ENCODE data around the gene SAP30BP.

The SAP30BP gene

DNA sequence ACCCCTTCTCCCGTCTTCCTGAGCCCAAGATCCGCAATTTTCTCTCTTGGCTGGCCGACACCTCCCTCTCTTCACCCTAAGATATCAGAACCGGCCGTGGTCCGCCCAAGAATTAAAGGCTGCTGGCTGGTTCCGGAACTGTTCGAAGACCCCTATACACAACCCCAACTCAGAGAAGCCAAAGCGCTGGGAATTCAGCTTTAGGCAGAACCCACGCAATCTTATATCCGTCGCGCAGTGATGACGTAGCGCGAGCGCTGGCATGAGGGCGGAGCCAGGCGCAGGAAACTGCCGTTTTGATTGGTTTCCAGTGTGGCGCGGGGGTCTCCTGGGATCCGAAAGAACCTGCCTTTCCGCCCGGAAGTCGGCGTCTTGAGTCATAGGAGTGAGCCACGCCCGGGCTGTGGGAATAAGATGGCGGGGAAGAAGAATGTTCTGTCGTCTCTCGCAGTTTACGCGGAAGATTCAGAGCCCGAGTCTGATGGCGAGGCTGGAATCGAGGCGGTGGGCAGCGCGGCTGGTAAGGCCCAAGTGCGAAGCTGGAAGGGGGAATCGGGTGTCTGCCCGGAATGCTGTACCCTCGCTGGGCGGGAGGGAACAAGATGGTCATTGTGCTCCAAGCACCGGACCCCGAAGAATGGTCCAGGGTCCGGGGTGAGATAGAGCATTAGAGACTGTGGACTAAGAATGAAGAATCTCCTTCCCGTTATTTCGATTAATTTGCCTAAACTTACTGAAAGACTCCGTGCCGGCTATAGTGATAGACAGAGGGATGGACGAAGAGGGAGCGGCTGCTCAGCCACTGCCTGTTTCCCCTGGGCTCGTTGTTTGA, at the start of gene SAP30BP, which contains the start of gene RECQL5:
TSS of gene SAP30BP (plus strand) at position 380 of the 832 bp plus-strand sequence. CDS start at position 415, 35 bp downstream.
TSS of gene RECQL5 (minus strand) at position 196 of the 832 bp plus-strand sequence. CDS start 597 bp downstream, outside the sequence.
- ATAC-seq = peak; percentile 99 to 100

GRCh38 chr17:75617675-75618074, 49.5 kb upstream of the SAP30BP start:
- no peak for ATAC-seq

- peak in 1 of 2 donors; percentile 14 for ATAC-seq
Observed at GRCh38 chr17:75619506-75620431, 47.4 kb upstream of the SAP30BP start.

- ATAC-seq = no peak
Observed at GRCh38 chr17:75621489-75621888, 45.6 kb upstream of the SAP30BP start.

DNA sequence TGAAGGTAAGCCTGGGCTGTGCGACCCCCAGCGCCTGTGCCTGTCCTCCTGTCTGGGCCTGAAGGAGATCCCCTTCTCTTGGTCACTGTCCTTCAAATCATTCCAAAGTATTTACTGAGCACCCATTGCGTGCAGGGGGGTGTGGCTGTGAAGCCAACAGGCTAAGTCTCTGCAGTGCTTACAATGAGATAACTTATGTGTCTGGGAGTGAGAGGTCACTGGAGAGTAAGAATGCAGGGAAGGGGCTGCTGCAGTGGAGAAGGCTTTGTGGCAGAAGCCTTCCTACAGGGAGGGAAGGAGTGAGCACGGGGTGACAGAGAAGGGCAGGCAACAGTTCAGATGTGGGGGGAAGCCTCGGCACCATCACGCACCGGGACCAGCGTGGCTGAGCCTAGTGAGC, 45.1 kb upstream of the SAP30BP start:
- no peak for ATAC-seq

GRCh38 chr17:75622771-75623273, 44.3 kb upstream of the SAP30BP start:
- no peak for ATAC-seq

GRCh38 chr17:75623386-75623785, 43.8 kb upstream of the SAP30BP start:
- ATAC-seq = no peak

DNA sequence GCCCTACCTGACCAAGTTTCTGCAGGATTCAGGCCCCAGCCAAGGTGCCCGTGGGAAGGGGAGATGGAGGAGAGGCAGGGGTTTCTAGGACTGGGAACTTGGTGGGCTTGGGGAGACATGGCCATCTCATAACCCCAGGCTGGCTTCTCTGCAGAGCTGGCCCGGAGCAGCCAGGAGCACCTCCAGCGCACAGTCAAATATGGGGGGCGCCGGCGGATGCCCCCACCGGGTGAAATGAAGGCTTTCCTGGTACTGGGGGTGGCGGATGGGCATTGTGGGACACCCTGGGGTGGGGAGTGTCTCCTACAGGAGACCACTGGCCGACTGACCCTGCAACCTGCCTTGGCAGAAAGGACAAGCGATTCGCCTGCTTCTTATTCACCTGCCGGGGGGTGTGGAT, 43.1 kb upstream of the SAP30BP start:
- no peak for ATAC-seq

DNA sequence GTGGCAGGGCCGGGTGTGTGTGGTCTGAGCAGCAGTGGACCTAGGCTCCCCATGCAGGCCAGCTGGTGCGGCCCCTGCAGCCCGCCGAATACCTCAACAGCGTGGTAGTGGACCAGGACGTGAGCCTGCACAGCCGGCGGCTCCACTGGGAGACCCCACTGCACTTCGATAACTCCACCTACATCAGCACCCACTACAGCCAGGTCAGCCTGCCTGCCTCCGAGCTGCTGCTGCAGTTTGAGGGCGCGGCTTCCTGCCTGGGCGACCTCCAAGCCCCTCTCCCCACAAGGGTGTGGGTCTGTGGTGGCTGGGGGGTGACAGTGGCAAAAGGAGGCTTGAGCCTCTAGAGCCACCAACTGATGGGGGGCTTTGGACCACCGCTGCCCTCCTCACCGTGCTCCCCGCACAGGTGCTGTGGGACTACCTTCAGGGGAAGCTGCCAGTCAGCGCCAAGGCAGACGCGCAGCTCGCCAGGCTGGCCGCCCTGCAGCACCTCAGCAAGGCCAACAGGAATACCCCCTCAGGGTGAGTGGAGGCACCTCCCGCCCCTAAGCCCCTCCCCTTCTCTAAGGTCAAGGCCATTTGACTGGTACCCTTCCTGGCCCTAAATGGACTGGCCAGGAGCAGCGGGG, 42.3 kb upstream of the SAP30BP start:
- ATAC-seq = no peak

- peak in 1 of 2 donors; percentile 50 for ATAC-seq
Observed at GRCh38 chr17:75625813-75626486, 41.2 kb upstream of the SAP30BP start.

DNA sequence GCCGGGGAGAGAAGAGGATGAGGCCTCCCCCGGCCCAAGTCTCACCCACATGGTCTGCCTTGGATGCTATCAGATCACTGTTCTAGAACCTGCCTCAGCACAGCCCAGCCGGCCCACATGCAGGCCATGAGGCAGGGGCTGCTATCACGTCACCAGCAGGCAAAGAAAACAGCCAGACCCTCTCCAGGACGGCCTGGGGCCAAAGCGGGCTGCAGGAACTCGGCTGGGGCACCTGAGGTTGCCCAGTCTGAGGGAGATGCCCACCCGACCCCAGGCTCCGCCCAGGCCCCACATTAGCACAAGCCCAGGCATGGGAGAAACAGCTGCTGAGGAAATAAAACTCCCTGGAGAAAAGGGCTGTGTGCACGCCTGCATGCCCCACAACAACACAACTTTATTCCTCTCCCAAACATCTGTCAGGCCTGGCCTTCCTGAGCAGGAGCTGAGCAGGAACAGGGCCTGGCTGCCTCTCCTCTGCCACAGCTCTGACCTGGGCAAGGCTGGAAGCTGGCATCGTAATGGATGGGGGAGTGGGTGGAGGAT, 40.6 kb upstream of the SAP30BP start:
- no peak for ATAC-seq

DNA sequence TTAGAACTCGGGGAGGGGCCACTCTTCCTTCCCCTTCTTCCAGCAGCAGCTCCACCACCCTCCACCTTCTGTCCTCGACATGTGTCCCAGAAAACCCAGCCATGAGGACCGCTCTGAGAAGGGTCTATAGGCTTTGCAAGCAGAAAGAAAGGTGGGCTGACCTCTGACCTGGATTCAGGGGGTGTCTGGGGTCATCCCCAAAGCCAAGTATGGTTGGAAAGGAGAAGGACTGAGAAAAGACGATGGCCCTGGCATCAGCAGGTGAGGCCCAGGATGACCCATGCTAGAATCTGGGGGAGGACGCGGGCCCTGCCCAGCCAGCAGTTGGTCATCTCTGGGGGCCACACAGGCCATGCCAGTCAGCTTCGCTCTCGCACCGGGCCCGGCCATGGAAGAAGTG, 40.0 kb upstream of the SAP30BP start:
- ATAC-seq = no peak

DNA sequence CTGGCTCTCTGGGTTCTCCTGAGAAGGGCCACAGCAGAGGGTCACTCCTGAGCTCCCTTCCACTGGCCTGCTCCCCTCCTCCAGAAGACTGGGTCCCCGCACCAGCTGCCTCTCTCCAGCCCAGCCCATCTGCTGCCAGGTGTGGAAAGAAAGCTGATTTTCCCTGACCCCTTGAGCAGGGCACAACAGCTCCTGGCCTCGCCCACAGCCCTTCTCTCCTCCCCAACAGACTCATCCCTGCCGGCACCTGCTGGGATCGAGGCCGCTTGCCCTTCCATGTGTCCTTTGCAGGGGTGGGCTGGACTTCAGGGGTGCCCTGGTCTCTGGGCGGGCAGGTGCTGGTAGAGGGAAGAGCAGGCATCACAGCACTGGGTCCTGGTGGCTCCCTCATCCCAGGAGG, 38.7 kb upstream of the SAP30BP start:
- ATAC-seq = no peak

DNA sequence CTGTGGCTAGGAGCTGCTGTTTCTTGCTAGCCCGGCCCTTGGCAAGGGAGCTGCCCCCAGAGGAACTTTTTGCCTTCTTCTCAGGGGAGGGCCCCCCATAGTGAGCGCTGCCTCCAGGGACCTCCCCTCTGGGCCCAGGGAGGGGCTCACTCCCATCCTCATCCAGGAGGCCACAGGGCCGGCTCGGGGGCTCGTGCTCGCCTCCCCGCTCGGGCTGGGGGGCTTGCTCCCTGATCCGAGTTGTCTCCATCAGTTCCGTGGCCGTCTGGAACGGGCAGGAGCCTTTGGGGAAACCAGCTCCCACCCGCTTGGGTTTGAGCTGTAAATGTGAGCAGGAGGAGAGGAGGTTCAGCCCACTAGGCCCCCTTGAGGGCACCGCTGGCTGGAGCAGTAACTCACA, 38.0 kb upstream of the SAP30BP start:
- no peak for ATAC-seq

- no peak for ATAC-seq
Observed at GRCh38 chr17:75630071-75630917, 36.8 kb upstream of the SAP30BP start.

GRCh38 chr17:75631353-75631752, 35.8 kb upstream of the SAP30BP start:
- ATAC-seq = no peak

- ATAC-seq = no peak
Observed at GRCh38 chr17:75632428-75632827, 34.7 kb upstream of the SAP30BP start.

- ATAC-seq = peak; percentile 86 to 91
Observed at GRCh38 chr17:75632863-75633485, 34.2 kb upstream of the SAP30BP start, which contains the start of gene SMIM5. Gene SMIM5 (plus strand): TSS chr17:75633434. CDS start chr17:75640202, 6,768 bp downstream.

- no peak for ATAC-seq
Observed at GRCh38 chr17:75633486-75634375, 33.4 kb upstream of the SAP30BP start.
